ENCODE measurements around the gene HOXD4.

Gene HOXD4

GRCh38 chr2:176114120-176114929, 37.0 kb upstream of the HOXD4 start:
- no peak for DNase-seq (ENCODE audit: low spot score)

- no peak for DNase-seq (ENCODE audit: low spot score)
These were observed 36.3 kb upstream of the HOXD4 start for GRCh38 chr2:176114930-176115625.

GRCh38 chr2:176115883-176116813, 35.2 kb upstream of the HOXD4 start, which contains the start of gene HOXD10:
HOXD10 (plus strand) TSS chr2:176116778; CDS start chr2:176116834, 56 bp downstream.
- DNase-seq (ENCODE audit: low spot score): peak; percentile 79

- DNase-seq (ENCODE audit: low spot score): no peak
These were observed 34.1 kb upstream of the HOXD4 start for GRCh38 chr2:176117162-176117822.

- no peak for DNase-seq (ENCODE audit: low spot score)
These were observed 33.5 kb upstream of the HOXD4 start for GRCh38 chr2:176117823-176118371.

- DNase-seq (ENCODE audit: low spot score): no peak
These were observed 32.6 kb upstream of the HOXD4 start for GRCh38 chr2:176118601-176119339.

- DNase-seq (ENCODE audit: low spot score): no peak
These were observed 30.8 kb upstream of the HOXD4 start for GRCh38 chr2:176120364-176121189.

GRCh38 chr2:176121190-176122051, 29.9 kb upstream of the HOXD4 start:
- DNase-seq (ENCODE audit: low spot score): no peak

GRCh38 chr2:176122052-176122682, 29.2 kb upstream of the HOXD4 start:
- DNase-seq (ENCODE audit: low spot score): no peak

GRCh38 chr2:176122683-176123410, 28.5 kb upstream of the HOXD4 start, which contains the start of gene HOXD9:
HOXD9 (plus strand) TSS chr2:176122719; CDS start chr2:176122769, 50 bp downstream.
- peak; percentile 68 for DNase-seq (ENCODE audit: low spot score)

GRCh38 chr2:176123411-176124109, 27.8 kb upstream of the HOXD4 start:
- DNase-seq (ENCODE audit: low spot score): no peak

- no peak for DNase-seq (ENCODE audit: low spot score)
These were observed 27.0 kb upstream of the HOXD4 start for GRCh38 chr2:176124110-176124946.

- DNase-seq (ENCODE audit: low spot score): no peak
These were observed 26.2 kb upstream of the HOXD4 start for GRCh38 chr2:176124947-176125771.

- no peak for DNase-seq (ENCODE audit: low spot score)
These were observed 25.6 kb upstream of the HOXD4 start for GRCh38 chr2:176125772-176126054.
